Renal pelvis (tissue), 4 donors: ENCODE measurements around the gene SPATA13. TPM values are rescaled to one million over a fixed set of nuclear protein-coding genes. Genes with fewer than 3 reads are reported as not detected.
A peak's percentile ranks its signal among the peaks of the same experiment; 100 is the strongest.

Experiments
- DNase-seq: peaks from one replicate; pipeline ENCODE4 v3.0.0-alpha.2; 2013
- polyA plus RNA-seq, 3 donors: library from polyadenylated mRNA; unstranded; fragments of 120-200 nt; gene quantifications; one replicate each; pipeline ENCODE4 v1.2.1, GENCODE V29; 2013; ENCODE audit not compliant: insufficient read length in 3 of 3

Gene SPATA13
- polyA plus RNA-seq, 3 donors = 45.7 to 66.8 (median 65.9) TPM

DNA sequence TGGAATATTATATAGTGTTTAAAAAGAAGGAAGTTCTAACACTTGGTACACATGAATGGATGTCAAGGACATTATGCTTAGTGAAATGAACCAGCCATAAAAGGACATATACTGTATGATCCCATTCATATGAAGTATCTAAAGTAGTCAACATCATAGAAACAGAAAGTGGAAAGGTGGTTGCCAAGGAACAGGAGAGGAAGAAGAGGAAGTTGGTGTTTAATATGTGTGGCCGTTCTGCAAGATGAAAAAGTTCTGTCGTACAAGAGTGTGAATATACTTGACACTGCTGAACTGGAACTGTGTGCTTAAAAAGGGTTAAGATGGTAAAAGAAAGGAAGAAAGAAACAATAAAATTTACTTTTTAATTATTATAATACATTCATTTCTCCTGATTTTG is 115.8 kb downstream of the SPATA13 start:
- no peak for DNase-seq

DNA sequence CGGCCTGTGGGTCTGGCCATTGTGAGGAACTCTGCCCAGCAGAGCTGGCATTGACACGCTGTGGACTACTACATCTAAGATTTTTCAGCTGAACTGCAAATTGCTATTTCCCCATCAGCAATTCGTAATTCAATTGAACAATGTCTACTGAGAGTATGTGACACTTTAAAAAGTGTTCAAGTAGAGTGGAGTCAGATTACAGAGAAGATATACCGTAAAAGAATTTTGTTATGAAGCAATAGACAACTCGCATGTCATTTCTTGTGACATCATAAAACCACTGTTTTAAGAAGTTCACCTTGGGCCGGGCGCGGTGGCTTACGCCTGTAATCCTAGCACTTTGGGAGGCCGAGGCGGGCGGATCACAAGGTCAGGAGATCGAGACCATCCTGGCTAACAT is 116.3 kb downstream of the SPATA13 start:
- DNase-seq = no peak

DNA sequence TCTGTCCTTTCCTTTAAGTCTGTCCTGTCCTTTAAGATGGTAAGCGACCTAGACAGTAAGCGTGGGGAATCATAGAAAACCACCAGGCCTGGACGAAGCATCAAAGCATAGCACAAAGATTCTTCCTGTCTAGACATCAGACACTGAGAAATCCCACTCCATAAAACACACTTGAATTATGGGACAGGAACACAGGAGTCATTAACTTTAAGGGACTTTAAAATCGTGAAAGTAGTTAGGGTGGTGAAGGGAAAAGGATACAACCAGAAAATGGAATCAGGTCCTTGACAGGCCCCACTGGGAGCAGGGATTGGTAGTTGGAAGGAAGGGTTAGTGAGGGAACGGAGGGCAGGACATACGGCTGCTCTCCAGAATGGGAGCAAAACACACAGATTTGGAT is 117.2 kb downstream of the SPATA13 start:
- DNase-seq = peak; percentile 70

DNA sequence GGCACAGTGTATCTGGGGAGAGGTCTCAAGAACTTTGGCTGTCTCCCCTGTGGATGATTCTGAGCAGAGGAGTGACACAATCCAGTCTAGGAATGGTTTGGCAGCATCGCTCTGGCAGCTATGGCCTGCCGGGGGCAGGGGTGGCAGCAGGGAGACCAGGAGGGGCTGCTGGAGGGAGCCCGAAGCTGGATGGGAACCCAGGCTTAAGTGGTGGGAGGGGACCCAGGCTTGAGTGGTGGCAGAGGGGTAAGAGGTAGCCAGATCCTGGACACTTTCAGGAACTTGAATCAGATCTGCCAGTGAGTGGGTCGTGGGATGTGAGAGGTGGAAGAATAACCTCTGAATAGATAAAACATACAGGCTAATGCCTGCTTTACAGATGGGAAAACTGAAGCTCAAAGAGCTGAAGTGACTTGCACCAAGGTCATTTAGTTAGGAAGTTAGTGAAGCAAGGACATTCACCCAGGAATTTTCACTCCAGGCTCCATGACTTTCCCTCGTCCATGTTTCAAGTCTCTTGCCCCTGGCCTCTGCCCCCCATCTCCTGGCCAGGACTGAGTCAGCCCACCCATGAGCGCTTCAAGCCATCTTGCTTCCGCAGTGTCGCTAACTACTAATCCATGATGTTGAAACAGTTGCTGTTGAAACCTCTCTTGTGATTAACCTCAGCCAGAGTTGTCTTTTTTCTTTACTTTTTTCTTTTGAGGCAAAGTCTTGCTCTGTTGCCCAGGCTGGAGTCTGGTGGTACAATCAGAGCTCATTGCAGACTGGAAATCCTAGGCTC is 119.0 kb downstream of the SPATA13 start:
- DNase-seq = no peak

DNA sequence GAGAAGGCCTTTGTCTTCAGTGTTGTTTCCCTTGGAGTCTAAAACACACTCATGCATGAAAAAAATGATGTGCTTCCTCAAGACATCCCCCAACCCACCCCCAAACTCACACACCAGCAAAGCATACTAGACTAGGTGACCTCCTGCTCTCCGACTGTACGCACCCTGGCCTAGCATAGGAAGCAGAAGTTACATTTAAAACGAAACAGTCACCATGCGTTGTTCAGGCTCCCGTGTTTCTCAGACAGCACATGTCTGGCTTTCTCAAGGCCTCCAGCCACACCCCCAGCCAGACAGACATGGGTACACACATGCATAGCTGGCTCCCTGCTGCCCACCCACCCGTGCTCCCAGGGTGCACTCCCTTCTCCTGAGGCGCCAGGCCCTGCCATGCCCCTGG is 120.2 kb downstream of the SPATA13 start:
- DNase-seq = no peak

DNA sequence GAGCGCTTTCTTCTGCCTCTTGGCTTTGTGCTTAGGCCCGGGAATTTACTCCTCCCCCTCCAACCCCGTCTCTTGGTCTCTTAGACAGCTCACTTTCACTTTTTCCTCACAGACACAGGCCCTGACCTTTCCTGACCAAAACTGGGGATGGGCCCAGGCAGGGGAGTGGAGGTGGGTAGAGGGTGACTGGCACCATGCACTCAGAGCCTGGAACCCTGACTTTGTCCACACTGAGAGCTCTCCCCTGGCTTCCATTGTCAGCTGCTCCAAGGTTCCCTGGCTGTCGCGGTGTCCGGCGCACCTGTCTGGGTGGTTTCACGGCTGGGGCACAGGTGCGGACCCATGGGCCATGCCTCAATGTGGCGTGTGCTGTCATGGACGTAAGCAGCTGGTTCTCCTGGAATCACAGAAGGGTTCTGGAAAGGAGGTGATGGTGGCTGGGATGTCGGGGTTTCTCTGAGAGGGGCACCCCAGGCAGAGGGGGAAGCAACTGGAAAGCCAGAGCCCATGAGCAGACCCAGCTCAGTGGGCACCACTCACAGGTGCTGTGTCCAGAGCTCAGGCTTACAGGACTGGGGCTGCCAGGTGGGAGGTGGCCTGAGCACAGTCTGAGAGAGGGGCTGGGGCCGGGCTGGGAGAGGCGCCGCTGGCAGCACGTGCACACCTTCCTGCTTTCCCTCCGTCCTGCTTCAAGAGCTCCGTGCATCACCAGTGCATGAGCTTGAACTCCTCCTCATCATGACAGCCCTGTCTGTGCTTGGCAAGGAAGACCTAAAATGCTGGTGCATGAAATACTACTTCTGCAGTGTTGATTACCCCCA is 120.9 kb downstream of the SPATA13 start:
- DNase-seq = no peak

DNA sequence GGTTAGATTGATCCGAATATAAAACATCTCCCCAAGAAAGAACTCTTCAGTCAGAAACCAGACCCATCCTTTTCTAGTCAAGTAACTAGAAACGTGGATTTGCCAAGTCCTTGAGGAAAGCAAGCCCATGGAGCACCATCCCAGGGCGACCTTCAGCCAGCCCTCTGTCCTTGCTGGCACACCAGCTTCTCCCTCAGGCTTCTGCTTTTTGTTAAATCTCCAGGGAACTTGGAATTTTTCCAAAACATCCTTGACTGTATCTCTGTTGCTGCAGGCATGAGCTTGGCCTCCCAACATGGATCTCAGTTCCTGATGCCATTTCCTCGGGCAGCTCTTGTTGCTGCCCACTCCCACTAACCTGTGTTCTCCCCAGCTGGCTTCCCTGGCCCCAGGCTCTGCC is 121.7 kb downstream of the SPATA13 start:
- no peak for DNase-seq

DNA sequence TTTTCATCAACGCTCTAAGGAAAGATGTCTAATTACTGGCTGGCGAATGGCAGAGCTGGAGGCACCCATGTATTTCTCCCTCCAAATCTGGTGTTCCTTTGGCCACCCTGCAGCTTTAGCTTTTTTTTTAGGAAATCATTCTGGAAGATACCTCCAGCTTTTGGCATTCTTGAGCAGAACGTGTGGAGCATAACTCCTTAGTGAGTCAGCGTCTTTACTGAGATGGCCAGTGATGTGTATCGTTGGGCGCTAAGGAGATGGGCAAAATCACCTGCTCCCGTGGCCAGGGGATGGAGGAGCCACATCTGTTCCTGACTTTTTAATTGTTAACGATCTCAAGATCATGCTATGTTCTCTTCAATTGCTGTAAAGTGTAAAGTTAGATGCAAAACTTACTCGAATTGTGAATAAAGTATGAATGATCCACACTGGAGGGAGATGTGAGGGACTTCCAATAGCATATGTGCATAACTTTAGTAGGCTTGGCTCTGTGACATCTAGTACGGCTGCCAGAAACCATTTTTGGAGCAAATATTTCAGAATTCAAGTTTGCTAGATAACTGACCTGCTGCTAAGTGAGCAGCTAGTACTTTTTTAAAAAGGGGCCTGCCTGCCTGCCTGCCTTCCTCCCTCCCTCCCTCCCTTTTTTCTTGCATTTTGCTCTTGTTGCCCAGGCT is 124.5 kb downstream of the SPATA13 start:
- no peak for DNase-seq

DNA sequence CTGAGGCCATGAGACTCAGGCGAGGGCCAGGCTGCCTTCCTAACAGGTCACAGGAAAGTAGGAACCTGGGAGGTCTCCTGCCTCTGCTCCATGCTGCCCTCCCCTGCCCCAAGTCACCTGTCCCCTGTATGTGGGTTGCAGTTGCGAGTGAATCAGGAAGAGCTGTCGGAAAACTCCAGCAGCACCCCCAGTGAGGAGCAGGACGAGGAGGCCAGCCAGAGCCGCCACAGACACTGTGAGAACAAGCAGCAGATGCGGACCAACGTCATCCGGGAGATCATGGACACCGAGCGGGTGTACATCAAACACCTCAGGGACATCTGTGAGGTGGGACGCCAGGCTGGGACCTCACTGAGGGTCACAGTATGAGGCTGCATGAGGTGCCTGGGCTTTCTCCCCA is 126.1 kb downstream of the SPATA13 start:
- DNase-seq = no peak

DNA sequence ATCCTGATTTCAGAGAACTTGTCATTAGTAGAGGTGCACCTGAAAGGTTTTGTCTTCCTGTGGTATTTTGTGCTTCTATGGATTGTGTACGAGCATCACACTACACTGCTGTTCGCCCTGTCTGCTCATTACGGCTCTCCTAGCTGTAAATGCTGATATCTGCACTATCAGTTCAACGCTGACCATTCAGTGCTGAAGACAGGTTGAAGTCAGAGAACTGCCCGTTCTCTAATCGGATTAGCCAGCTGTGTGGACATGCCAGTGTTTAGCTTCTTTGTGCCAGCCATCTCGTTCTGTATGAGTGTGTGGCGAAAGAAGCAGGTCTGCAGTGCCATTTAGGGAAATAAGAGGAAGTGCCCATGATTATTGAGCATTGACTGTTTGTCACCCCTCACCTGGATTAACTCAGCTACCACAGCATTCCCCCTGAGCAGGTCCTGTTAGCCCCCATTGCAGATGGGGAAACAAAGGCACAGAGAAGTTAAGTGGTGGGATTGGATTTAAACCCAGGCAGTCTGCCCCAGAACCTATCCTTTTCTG is 127.3 kb downstream of the SPATA13 start:
- DNase-seq = no peak

DNA sequence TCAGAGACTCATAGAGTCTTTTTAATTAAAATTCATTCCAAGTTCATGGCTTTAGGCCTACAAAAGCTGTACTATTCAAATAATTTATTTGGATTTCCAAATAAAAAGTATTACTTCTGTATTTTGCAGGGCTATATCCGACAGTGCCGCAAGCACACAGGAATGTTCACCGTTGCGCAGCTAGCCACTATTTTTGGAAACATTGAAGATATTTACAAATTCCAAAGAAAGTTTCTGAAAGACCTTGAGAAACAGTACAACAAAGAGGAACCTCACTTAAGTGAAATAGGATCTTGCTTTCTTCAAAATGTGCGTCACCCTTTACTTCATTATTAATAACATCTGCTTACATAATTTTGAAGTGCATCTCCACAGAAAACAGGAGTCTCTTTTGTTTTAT is 128.3 kb downstream of the SPATA13 start:
- no peak for DNase-seq

DNA sequence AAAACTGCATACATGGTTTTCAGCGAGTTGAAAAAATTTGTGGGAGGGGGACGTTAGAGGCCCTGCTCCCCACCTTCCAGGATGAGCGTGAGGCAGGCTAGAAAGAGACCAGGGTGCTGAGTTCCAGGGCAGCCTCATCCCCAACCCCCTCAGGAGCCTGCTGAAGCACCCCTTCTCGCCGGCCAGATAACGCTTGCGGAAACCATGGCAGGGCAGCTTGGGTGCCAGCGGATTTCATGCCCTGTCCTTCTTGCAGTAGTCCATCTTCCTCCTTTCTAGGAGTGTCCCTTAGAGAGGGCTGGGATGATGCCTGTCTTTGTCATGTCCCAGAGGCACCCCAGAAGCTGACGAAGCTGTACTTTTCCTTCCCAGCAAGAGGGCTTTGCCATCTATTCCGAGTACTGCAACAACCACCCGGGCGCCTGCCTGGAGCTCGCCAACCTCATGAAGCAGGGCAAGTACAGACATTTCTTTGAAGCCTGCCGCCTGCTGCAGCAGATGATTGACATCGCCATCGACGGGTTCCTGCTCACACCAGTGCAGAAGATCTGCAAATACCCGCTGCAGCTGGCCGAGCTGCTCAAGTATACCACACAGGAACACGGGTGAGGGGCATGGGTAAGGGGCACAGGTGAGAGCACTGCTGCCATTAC is 129.9 kb downstream of the SPATA13 start:
- DNase-seq = no peak

DNA sequence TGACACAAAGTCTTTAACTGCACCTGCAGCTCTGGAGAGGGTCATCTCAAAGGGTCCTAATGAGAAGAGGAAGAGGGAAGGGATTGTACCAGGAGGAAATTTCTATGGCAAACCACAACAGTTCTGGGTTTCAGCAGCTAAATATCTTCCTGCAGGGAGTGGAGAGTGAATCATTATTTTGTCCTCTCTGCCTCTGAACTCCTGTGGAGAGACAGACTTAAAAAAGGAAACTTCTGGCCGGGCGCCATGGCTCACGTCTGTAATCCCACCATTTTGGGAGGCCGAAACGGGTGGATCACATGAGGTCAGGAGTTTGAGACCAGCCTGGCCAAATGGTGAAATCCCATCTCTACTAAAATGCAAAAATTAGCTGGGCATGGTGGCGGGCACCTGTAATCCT is 132.0 kb downstream of the SPATA13 start:
- DNase-seq = no peak

DNA sequence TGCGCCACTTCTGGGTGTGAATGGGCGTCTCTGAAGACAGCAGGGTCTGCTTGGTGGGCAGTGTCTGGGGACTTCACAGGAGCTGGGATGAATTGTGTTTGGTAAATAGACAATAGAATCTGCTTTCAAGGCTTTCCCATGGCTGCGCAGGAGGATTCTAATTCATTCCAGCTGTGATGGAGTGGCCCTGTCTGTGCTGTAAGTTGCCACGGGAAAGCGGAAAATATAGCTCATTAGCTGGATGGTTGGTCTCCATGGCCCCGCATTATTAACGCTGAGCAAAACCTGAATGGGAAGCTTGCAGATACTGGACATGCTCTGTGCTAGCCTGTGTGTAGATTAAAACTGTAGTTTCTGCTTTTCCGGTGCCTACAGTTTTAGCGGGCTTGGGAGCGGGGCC is 133.2 kb downstream of the SPATA13 start:
- no peak for DNase-seq

DNA sequence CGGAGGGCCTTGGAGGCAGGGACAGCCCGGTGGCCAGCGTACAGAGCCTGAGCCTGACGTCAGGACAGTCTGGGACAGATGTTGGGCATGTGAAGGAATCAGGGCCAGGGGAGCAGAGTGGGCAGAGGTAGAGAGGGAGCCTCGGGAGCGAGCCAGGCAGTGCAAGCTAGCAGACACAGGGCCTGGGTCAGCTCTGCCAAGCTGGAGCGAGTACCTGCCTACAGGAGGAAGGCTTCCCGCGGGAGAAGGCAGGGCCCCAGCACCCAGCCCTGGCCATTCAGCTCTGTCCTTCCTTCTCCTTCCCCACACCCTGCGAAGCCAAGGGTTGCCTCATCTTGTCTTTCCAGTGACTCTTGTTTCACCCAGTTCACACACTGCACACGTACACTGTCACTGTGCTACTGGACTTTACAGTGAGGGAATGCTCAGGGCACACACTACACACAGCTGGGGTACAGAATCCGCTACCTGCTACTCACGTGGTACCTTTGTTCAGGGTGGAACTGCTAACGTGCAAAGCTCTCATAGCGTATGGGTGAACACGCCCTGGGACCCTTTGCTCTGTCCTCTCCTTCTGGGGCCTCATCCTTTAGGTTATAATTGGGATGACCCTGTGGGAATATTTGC is 139.1 kb downstream of the SPATA13 start:
- DNase-seq = no peak

DNA sequence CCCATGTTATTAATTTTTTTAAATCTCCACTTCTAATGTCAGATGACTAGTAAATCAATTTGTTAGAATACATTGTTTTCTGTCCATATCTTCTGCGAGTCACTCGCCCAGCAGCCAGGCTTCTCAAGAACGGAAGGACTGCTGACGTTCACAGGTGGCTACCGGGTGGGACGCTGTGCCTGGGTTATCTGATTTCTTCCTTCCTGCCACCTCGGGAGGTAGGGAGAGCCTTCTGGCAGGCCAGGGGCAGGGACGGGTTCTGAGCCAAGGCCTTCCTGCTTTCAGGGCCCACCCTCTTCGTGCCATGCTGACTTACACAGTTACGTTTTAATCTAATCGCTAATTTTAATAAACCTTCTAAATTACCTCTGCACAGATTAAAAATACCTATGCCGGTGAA is 140.9 kb downstream of the SPATA13 start:
- no peak for DNase-seq

DNA sequence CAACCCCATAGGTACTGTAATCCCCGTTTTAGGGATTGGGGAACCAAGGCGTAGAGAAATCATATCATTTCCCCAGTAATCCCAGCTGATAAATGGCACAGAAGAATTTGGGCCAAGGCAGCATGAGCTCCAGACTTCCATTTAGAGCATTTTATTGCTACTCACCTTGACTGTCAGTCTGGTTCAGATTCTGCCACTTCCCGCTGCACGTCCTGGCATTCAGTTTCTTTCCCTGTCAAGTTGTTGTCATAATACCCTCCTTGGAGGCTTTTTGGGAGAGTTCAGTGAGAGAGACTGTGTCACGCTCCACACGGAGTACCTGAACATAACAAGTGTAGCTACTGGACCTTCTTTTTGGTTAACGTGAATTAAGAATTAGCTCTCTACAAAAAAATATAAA is 141.4 kb downstream of the SPATA13 start:
- no peak for DNase-seq

DNA sequence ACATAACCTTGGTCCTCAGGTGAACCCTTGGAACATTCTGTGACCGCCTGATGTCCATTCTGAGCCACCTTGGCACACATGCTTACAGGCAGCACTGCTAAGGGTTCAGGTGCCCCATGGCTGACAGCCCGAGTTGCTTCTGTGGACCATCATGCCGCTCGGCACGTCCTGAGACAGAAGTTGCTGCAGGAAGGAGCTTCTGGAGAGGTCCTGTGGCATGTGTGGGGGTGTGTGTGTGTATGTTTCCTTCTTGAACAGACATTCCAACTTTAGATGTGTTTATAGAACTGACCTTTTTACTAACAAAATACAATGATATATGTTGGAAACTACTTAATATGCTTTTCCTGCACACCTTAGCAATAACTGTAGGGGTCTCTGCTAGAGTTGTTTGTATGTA is 144.1 kb downstream of the SPATA13 start:
- no peak for DNase-seq

DNA sequence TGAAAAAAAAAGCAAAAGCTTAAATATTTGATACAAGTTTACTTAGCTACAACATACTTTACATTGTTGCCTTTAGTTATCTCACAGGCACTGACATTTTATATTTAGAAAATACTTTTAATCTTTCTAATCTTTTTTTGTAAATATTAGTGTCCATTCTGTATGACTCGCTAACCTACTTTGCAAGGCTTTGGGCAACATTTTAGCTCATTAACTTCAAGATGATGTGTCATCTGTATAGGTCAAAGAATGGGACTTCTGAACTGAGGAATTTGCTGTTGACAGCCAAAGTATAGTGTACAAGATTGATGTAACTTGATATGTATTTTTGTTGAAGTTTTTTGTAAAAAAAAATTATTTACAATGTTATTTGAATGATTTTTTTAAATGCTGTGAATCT is 146.1 kb downstream of the SPATA13 start:
- DNase-seq = no peak

DNA sequence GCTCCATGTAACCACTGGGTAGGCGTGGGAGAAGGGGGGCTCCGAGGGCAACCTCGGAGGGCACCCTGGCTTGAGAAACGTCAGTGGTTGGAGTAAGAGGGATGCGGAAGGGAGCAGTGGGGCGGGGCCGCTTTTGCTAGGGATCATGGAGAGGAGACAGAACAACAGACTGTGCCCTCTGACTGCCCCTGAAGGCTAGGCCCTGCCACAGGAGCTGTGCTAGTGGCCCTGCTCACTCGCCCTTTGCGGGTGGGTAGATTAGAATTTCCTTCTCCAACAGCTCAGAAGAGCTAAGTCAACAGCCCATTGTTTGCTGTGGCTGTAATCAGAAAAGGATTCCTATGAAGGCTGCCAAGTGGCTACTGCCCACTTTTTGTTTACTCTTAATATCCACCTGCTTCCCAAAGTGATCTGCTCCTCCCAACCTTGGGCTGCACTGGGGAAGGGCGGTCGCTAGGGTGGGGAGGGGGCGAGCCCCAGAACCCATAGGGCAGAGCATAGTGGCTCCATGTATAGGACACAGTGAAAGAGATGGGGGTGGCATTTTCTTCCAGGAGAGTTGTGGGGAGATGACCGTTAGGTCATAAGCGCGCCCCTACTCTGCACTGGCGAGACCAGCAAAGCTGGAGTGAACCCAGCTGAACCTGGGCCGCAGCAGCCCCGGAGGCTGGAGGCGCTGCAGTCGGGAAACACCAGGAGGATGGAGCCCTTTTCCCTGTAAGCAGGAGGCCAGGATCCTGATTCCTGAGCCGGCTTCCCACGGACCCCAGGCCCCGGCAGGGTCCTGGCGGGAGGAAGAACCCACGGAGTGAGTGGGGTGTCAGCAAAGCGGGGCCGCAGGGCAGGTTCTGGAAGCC is 146.9 kb downstream of the SPATA13 start:
- DNase-seq = no peak

DNA sequence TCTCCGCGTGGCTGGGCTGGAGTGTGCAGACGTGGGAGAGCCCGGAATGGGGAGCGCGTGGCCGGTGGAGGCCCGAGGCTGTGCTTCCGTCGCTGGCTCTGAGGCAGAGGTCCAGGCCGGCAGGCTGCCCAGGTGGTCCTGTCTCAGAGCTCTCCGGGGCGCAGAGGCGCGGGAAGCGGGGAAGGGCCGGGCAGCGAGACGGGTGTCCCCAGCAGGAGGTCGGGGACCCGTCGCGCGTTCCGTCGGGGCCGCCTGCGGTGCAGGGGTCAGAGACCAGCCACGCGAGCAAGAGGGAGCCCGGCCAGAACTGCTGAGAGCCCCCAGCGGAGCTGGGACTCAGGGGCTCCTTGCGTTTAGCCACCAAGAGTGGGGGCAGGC is 147.5 kb downstream of the SPATA13 start:
- DNase-seq = no peak
